H1 (cell line): ENCODE measurements around the gene FOXD2. TPM values are rescaled to one million over a fixed set of nuclear protein-coding genes. Genes with fewer than 3 reads are reported as not detected.

Source experiments
- CTCF ChIA-PET: fragments of 300-600 bp; sonication (Branson Sonifier 250); formaldehyde crosslinking; loops from one replicate; lab custom pipeline; 2021; ENCODE audit not compliant: partially characterized antibody; lab: Charles Lee
- POLR2A ChIA-PET: fragments of 300-600 bp; sonication (Branson Sonifier 250); formaldehyde crosslinking; loops from one replicate; lab custom pipeline; 2021; ENCODE audit warnings: inconsistent platforms; ENCODE audit not compliant: partially characterized antibody; lab: Charles Lee
- DNase-seq, 2 experiments: peaks; one replicate each; pipeline versions ENCODE4 v3.0.0 to v3.0.0-alpha.2; 2010 to 2022; ENCODE audit warnings: low spot score in 2 of 2, low read depth in 1 of 2, mixed read lengths in 1 of 2
- FAIRE-seq: peaks from 2 replicates; lab custom pipeline; 2011; peaks lifted over from hg19 to GRCh38; lab: Jason Lieb, UNC
- H2AFZ ChIP-seq: 2 replicates; pipeline ENCODE4 v1.8.1; 2012; ENCODE audit warnings: low read length, inconsistent platforms
- H2AK5ac ChIP-seq: 2 replicates; pipeline ENCODE4 v1.6.1; 2013; ENCODE audit warnings: low read depth, low read length
- H2BK120ac ChIP-seq: replicated peaks from 2 replicates; pipeline ENCODE3; 2013; ENCODE audit warnings: low read depth, low read length, inconsistent platforms
- H2BK12ac ChIP-seq: 2 replicates; pipeline ENCODE4 v1.6.1; 2013; ENCODE audit warnings: low read depth, low read length
- H2BK15ac ChIP-seq: 2 replicates; pipeline ENCODE4 v1.6.1; 2013; ENCODE audit warnings: low read length
- H2BK20ac ChIP-seq: 2 replicates; pipeline ENCODE4 v1.6.1; 2013; ENCODE audit warnings: low read length
- H2BK5ac ChIP-seq: 2 replicates; pipeline ENCODE4 v1.6.1; 2013; ENCODE audit warnings: low read depth, low read length
- H3K14ac ChIP-seq: 2 replicates; pipeline ENCODE4 v1.6.1; 2013; ENCODE audit warnings: inconsistent platforms; ENCODE audit not compliant: insufficient read length
- H3K18ac ChIP-seq: 2 replicates; pipeline ENCODE4 v1.6.1; 2013; ENCODE audit warnings: low read length; ENCODE audit errors: extremely low read depth
- H3K23ac ChIP-seq: 2 replicates; pipeline ENCODE4 v1.6.1; 2013; ENCODE audit warnings: inconsistent platforms; ENCODE audit not compliant: insufficient read length
- H3K23me2 ChIP-seq: 2 replicates; pipeline ENCODE4 v1.6.1; 2013; ENCODE audit warnings: low read depth, low read length
- H3K27ac ChIP-seq: 2 replicates; pipeline ENCODE4 v1.6.1; 2011; ENCODE audit warnings: low read depth, low read length, inconsistent platforms
- H3K27me3 ChIP-seq, 4 experiments: replicated peaks in 1 of 4; 1 replicate in 1 of 4; 2 replicates in 3 of 4; pipeline versions ENCODE4 v1.6.1 to v1.8.1; 2011 to 2013; ENCODE audit warnings: low read length in 3 of 4, mild to moderate bottlenecking in 3 of 4, inconsistent platforms in 2 of 4, mixed read lengths in 2 of 4, moderate library complexity in 1 of 4; ENCODE audit not compliant: control insufficient read depth in 3 of 4, insufficient read depth in 3 of 4; ENCODE audit errors: extremely low read depth in 1 of 4
- H3K36me3 ChIP-seq, 4 experiments: 2 replicates each; pipeline versions ENCODE4 v1.6.1 to v1.8.1; 2011 to 2013; ENCODE audit warnings: mild to moderate bottlenecking in 4 of 4, low read length in 3 of 4, moderate library complexity in 2 of 4, control low read depth in 1 of 4, inconsistent platforms in 1 of 4; ENCODE audit not compliant: insufficient read depth in 4 of 4, control insufficient read depth in 2 of 4
- H3K4ac ChIP-seq: replicated peaks from 2 replicates; pipeline ENCODE3; 2013; ENCODE audit warnings: low read length, low read depth, mixed read lengths, inconsistent platforms; ENCODE audit not compliant: insufficient read length
- H3K4me1 ChIP-seq, 4 experiments: replicated peaks in 1 of 4; 1 replicate in 1 of 4; 2 replicates in 3 of 4; pipeline versions ENCODE4 v1.6.1 to v1.8.1; 2011 to 2013; ENCODE audit warnings: low read length in 3 of 4, inconsistent platforms in 2 of 4, mixed read lengths in 1 of 4; ENCODE audit not compliant: insufficient read depth in 4 of 4, control insufficient read depth in 3 of 4
- H3K4me2 ChIP-seq, 2 experiments: 2 replicates each; pipeline versions ENCODE4 v1.6.1 to v1.8.1; 2011 to 2013; ENCODE audit warnings: low read depth in 2 of 2, low read length in 2 of 2, control low read depth in 1 of 2, inconsistent platforms in 1 of 2, mild to moderate bottlenecking in 1 of 2; ENCODE audit not compliant: insufficient read depth in 1 of 2
- H3K4me3 ChIP-seq, 4 experiments: fragments of 200-600, 300-600 bp in 1 of 4; sonication (generic), shearing (Covaris generic), sonication (Bioruptor Twin) in 1 of 4; 2 replicates each; pipeline versions ENCODE4 v1.5.1 to v1.8.1; 2011 to 2016; ENCODE audit warnings: low read length in 4 of 4, low read depth in 3 of 4, control low read depth in 2 of 4, inconsistent platforms in 2 of 4, mild to moderate bottlenecking in 2 of 4, mixed read lengths in 1 of 4, moderate library complexity in 1 of 4; ENCODE audit not compliant: insufficient read depth in 2 of 4; ENCODE audit errors: extremely low read depth in 1 of 4
- H3K56ac ChIP-seq: replicated peaks from 2 replicates; pipeline ENCODE3; 2013; ENCODE audit warnings: low read depth, mild to moderate bottlenecking, mixed read lengths, low read length, inconsistent platforms; ENCODE audit not compliant: insufficient read length
- H3K79me1 ChIP-seq: 2 replicates; pipeline ENCODE4 v1.6.1; 2013; ENCODE audit warnings: low read depth, low read length, control low read depth
- H3K79me2 ChIP-seq, 2 experiments: 2 replicates each; pipeline versions ENCODE4 v1.6.1 to v1.8.1; 2012 to 2013; ENCODE audit warnings: low read length in 2 of 2, mild to moderate bottlenecking in 2 of 2, inconsistent platforms in 1 of 2; ENCODE audit not compliant: insufficient read depth in 2 of 2, control insufficient read depth in 1 of 2
- H3K9ac ChIP-seq, 4 experiments: replicated peaks in 1 of 4; 1 replicate in 1 of 4; 2 replicates in 3 of 4; pipeline versions ENCODE4 v1.6.1 to v1.8.1; 2011 to 2013; ENCODE audit warnings: low read depth in 3 of 4, low read length in 3 of 4, control low read depth in 2 of 4, mild to moderate bottlenecking in 2 of 4, moderate library complexity in 2 of 4, inconsistent platforms in 1 of 4; ENCODE audit errors: extremely low read depth in 1 of 4
- H3K9me3 ChIP-seq, 2 experiments: 2 replicates each; pipeline versions ENCODE4 v1.6.1 to v1.8.1; 2012 to 2013; ENCODE audit warnings: mild to moderate bottlenecking in 2 of 2, moderate library complexity in 2 of 2, control low read depth in 1 of 2, inconsistent platforms in 1 of 2, low read depth in 1 of 2, low read length in 1 of 2, mixed read lengths in 1 of 2; ENCODE audit not compliant: insufficient read depth in 2 of 2
- H4K20me1 ChIP-seq, 2 experiments: replicated peaks in 1 of 2; 2 replicates each; pipeline versions ENCODE3 to v1.8.1; 2011 to 2013; ENCODE audit warnings: inconsistent platforms in 2 of 2, low read length in 2 of 2, mild to moderate bottlenecking in 1 of 2; ENCODE audit not compliant: insufficient read depth in 2 of 2, control insufficient read depth in 1 of 2
- H4K5ac ChIP-seq: 2 replicates; pipeline ENCODE4 v1.6.1; 2013; ENCODE audit warnings: low read length, low read depth, mixed read lengths, inconsistent platforms; ENCODE audit not compliant: insufficient read length
- H4K8ac ChIP-seq: 2 replicates; pipeline ENCODE4 v1.8.0; 2013; ENCODE audit warnings: mild to moderate bottlenecking, moderate library complexity, low read length, inconsistent platforms; ENCODE audit not compliant: insufficient read depth; ENCODE audit errors: extremely low read depth
- H4K91ac ChIP-seq: replicated peaks from 2 replicates; pipeline ENCODE3; 2013; ENCODE audit warnings: low read length, mixed read lengths, inconsistent platforms; ENCODE audit not compliant: insufficient read length
- HDAC6 ChIP-seq: IDR thresholded peaks from one replicate; pipeline ENCODE4 v1.7.1; 2012; ENCODE audit warnings: low read depth, mild to moderate bottlenecking, inconsistent platforms, low read length, moderate library complexity
- KDM1A ChIP-seq: fragments of 200-600, 300-600 bp; sonication (generic); IDR thresholded peaks from 2 replicates; pipeline ENCODE4 v1.7.1; 2016; ENCODE audit warnings: mild to moderate bottlenecking, low read length, borderline replicate concordance
- RAD21 ChIP-seq, 2 experiments: IDR thresholded peaks in 1 of 2; conservative IDR thresholded peaks in 1 of 2; 2 replicates each; pipeline ENCODE4 v1.6.1; 2011; ENCODE audit warnings: low read depth in 2 of 2, low read length in 2 of 2, improper control_type of control experiment in 1 of 2, inconsistent platforms in 1 of 2, mild to moderate bottlenecking in 1 of 2, moderate library complexity in 1 of 2
- TEAD4 ChIP-seq: IDR thresholded peaks from 2 replicates; pipeline ENCODE4 v1.6.1; 2012; ENCODE audit warnings: low read depth, low read length, inconsistent platforms, mixed read lengths
- WGBS, 2 experiments: shearing (Covaris generic) in 1 of 2; methylation state at CpG; one replicate each; pipeline versions ENCODE4 v1.1.6 to v1.1.7; 2013 to 2015; ENCODE audit warnings: low lambda C conversion rate in 2 of 2, mixed read lengths in 2 of 2, inconsistent platforms in 1 of 2, low coverage in 1 of 2, missing lambda C conversion rate in 1 of 2; ENCODE audit not compliant: insufficient replicate concordance in 2 of 2, insufficient coverage in 1 of 2, insufficient read length in 1 of 2; ENCODE audit errors: extremely low coverage in 1 of 2, missing lambda C conversion rate in 1 of 2; 5-methylcytosine and 5-hydroxymethylcytosine counted together
- polyA plus RNA-seq, 7 experiments: library from polyadenylated mRNA; depleted of rRNA in 3 of 7; stranded (reverse) in 5 of 7; unstranded in 2 of 7; fragments of >200 nt in 5 of 7; fragments of 200-250 nt in 2 of 7; gene quantifications; 1 replicate in 5 of 7; 2 replicates in 1 of 7; 4 replicates in 1 of 7; pipeline versions ENCODE4 v1.2.1 to v1.2.3, GENCODE V29; 2011 to 2013; ENCODE audit warnings: missing spikeins in 2 of 7, mixed read lengths in 2 of 7
- total RNA-seq: library from RNA; stranded (reverse); fragmentation: NEBNext Ultra II Directional; extraction: Animal tissue kit (Norgen Biotek cat#: 25700); gene quantifications from 2 replicates; pipeline ENCODE4 v1.2.1, GENCODE V29; 2021

FOXD2 gene
- total and polyA plus RNA-seq, 2 of the 8 experiments (the other 6 are each of a cell fraction or from before 2014, with no cell fraction given): not detected

DNA sequence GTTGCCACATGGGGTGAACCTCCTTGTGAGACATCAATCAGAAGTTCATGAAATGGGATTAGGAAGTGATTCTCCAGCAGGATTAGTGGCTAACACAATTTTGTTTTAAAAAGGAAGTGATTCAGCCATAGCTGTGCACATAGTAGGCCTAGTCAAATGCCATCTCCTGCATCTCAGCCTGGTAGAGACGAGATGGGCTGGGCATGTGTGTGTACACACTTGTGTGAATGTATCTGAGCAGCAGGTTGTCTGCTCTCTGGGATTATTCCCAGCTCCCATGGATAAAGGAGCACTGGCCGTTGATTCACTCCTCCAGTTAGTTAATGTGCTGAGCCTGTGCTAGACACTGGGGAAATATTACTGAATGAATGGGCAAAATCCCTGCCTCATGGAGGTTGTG lies 19.7 kb upstream of the FOXD2 start:
- H4K5ac ChIP-seq: no peak overlapping the region
- H3K23ac ChIP-seq: no peak overlapping the region
- H3K27ac ChIP-seq: no peak overlapping the region
- H3K9me3 ChIP-seq: no peaks in the 10 kb centered on the region
- no peak overlapping the region for H2BK15ac ChIP-seq
- H2BK12ac ChIP-seq: no peak overlapping the region
- H3K18ac ChIP-seq: no peak overlapping the region
- WGBS, 2 experiments: 79% methylated on average over 2 of the region's 2 CpGs; no CpG with 5 or more reads in 1 of the 2 experiments
- H3K79me2 ChIP-seq: no peaks in the 10 kb centered on the region
- H3K4me3 ChIP-seq: no peak overlapping the region
- CTCF ChIA-PET: interaction anchor here (0.5 to 11.5 kb wide), 6 partner anchors 8 to 682 kb away, joined by 3 to 140 read pairs (median 8); partner anchors contain the start of gene FOXD2
- H2BK20ac ChIP-seq: no peak overlapping the region
- H3K4ac ChIP-seq: no peak overlapping the region
- no peak for DNase-seq
- no peak overlapping the region for H4K8ac ChIP-seq
- peaks cover 0 to 8% (median 0%) of the 10 kb centered on the region in 4 experiments; a peak in 1 of 8 replicates for H3K36me3 ChIP-seq
- no peak overlapping the region for H3K4me2 ChIP-seq
- H4K91ac ChIP-seq: no peak overlapping the region
- no peak overlapping the region for H3K56ac ChIP-seq
- no peak for TF ChIP-seq HDAC6
- TF ChIP-seq TEAD4: no peak
- TF ChIP-seq RAD21 (IDR thresholded peaks at IDR 0.05 in 1 of 2, conservative IDR thresholded peaks at IDR 0.05 in 1 of 2; ENCODE audit: low read depth in 2 of 2, low read length in 2 of 2): no peak
- TF ChIP-seq KDM1A: no peak
- POLR2A ChIA-PET: interaction anchor here (1.2 kb wide), 1 partner anchor 14 kb away, joined by 4 read pairs; no protein-coding TSS in a partner anchor
- H4K20me1 ChIP-seq: peaks cover 4% of the 10 kb centered on the region in 2 experiments
- peaks cover 43 to 82% (median 72%) of the 10 kb centered on the region in 4 experiments for H3K27me3 ChIP-seq
- no peak overlapping the region for H2AFZ ChIP-seq
- no peak overlapping the region for H3K14ac ChIP-seq
- H2AK5ac ChIP-seq: no peak overlapping the region
- H2BK5ac ChIP-seq: no peak overlapping the region
- H3K23me2 ChIP-seq: peaks cover 7% of the 10 kb centered on the region; the same call in 1 of the 2 replicates
- no peaks in the 10 kb centered on the region; a peak in 1 of 7 replicates for H3K4me1 ChIP-seq
- H2BK120ac ChIP-seq: no peak overlapping the region
- no peak for FAIRE-seq
- H3K9ac ChIP-seq: no peak overlapping the region; a peak in 1 of 7 replicates
- no peaks in the 10 kb centered on the region for H3K79me1 ChIP-seq
